OCI-LY7 (cell line): ENCODE data around the gene COPB2.

Source experiments
- CTCF ChIP-seq: fragments of 200-600 bp; sonication (generic); conservative IDR thresholded peaks from 2 replicates; pipeline ENCODE4 v1.5.1; 2014; ENCODE audit warnings: mild to moderate bottlenecking, antibody characterized with exemption, low read length, moderate library complexity, mixed read lengths
- EZH2phosphoT487 ChIP-seq: fragments of 200-600 bp; sonication (generic); IDR thresholded peaks from 2 replicates; pipeline ENCODE4 v1.6.1; 2018; ENCODE audit warnings: low read depth, borderline replicate concordance, mild to moderate bottlenecking, mixed run types, antibody characterized with exemption, low read length, moderate library complexity, mixed read lengths

- no peak for TF ChIP-seq CTCF
- TF ChIP-seq EZH2phosphoT487, result no peak
Measured at GRCh38 chr3:139323146-139323545, 66.3 kb downstream of the COPB2 start.
